Measurements from ENCODE around the gene GALNT2.

- TF ChIP-seq GABPB1 (CRISPR knock-in tag; IDR thresholded peaks at IDR 0.05) (no peak), CTBP1 (IDR thresholded peaks at IDR 0.05; ENCODE audit: borderline replicate concordance) (no peak), STAT5B (CRISPR knock-in tag; IDR thresholded peaks at IDR 0.05) (no peak), CHCHD3 (CRISPR knock-in tag; IDR thresholded peaks at IDR 0.05) (no peak), MTA3 (IDR thresholded peaks at IDR 0.05; ENCODE audit: borderline replicate concordance) (no peak), YY1 (IDR thresholded peaks at IDR 0.05; ENCODE audit: borderline replicate concordance in 1 of 3, control insufficient read depth in 1 of 3, extremely low read depth in 1 of 3, insufficient read depth in 3 of 3, insufficient read length in 1 of 3, insufficient replicate concordance in 2 of 3, low read depth in 1 of 3, low read length in 2 of 3) (no peak), ZNF274 (IDR thresholded peaks at IDR 0.05; ENCODE audit: borderline replicate concordance, low read depth, low read length) (no peak), JUND (IDR thresholded peaks at IDR 0.05; ENCODE audit: borderline replicate concordance, low read depth, low read length) (no peak), JUND (tag; IDR thresholded peaks at IDR 0.05; ENCODE audit: borderline replicate concordance, low read depth, low read length) (no peak), LEF1 (IDR thresholded peaks at IDR 0.05) (no peak), CTCF (IDR thresholded peaks at IDR 0.05 in 2 of 3, conservative IDR thresholded peaks at IDR 0.05 in 1 of 3; ENCODE audit: insufficient read depth in 2 of 3, low read depth in 1 of 3, low read length in 3 of 3) (no peak), ZBTB7A (IDR thresholded peaks at IDR 0.05; ENCODE audit: borderline replicate concordance, control insufficient read depth, low read depth, low read length) (no peak)
Measured at GRCh38 chr1:230099465-230099864, 32.4 kb downstream of the GALNT2 start.

All from K562 (cell line).